ENCODE results near the gene NAPSA.

The NAPSA gene

DNA sequence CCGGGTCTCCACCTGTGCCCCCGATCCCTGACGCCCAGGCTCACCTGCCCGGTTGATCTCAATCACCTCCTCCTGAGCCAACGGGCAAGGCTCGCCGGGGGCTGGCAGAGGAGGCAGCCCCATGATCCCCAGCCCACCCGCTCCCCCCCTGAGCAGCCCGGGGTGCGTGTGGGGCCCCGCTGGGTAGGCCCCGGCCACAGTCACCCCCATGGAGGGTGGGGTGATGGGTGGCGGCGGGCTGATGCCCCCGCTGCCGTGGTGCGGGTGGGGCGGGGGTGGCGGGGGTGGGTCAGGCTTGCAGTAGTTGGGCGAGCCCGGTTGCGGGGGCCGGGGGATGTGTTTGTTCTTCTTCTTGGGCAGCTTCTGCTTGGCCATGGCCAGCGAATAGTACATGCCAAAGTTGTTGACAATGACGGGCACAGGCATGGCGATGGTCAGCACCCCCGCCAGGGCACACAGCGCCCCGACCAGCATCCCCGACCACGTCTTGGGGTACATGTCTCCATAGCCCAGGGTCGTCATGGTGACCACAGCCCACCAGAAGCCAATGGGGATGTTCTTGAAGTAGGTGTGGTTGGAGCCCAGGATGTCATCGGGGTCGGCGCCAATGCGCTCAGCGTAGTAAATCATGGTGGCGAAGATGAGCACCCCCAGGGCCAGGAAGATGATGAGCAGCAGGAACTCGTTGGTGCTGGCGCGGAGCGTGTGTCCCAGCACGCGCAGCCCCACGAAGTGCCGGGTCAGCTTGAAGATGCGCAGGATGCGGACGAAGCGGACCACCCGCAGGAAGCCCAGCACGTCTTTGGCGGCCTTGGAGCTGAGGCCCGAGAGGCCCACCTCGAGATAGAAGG lies 42.3 kb downstream of the NAPSA start:
- FAIRE-seq (no peak), DNase-seq (ENCODE audit: extremely low spot score, insufficient read length, low read depth) (no peak)

DNA sequence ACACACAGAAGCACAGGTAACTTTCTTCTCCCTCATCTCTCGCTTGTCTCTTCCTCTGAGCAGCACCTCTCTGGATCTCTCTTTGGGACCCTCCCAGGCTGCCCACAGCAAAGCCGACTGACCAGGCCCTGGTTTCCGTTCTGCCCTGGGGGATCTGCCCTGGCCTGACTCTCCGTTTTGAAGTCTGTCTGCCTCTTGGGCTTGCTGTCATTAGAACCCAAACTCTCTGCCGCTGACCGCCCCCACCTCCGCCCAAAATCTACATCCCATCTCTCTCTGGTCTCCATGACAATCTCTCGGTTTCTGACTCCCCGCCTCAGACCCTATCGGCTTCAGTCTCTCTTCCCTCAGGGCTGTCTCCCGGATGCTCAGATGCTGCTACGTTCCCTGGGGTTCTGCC lies 43.2 kb downstream of the NAPSA start:
- FAIRE-seq, result no peak
- DNase-seq (ENCODE audit: extremely low spot score, insufficient read length, low read depth), result no peak

DNA sequence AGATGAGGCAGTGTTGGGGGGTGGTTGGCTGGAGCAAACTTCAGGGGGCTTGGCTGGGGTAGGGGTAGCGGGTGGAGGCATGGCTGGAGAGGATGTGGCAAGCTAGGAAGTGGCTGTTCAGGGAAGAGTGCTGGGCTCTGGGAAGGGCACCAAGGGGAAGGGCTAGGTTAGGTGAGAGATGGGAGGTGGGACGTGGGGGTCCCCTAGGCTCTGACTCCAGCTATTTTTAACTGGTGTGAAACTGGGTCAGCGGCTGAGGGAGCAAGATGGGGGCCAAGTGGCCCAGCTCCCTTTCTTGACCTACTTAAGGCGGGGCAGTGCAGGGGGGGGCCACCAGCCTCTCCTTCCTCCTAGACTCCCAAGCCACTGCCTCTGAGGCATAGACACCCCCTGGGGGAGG lies 43.6 kb downstream of the NAPSA start:
- no peak for FAIRE-seq
- DNase-seq (ENCODE audit: extremely low spot score, insufficient read length, low read depth), result no peak

GRCh38 chr19:50320596-50320995 lies 44.8 kb downstream of the NAPSA start:
- no peak for FAIRE-seq
- DNase-seq (ENCODE audit: extremely low spot score, insufficient read length, low read depth), result no peak

- DNase-seq (ENCODE audit: extremely low spot score, insufficient read length, low read depth) (no peak), FAIRE-seq (no peak)
These were observed 45.4 kb downstream of the NAPSA start for GRCh38 chr19:50320051-50320450.

GRCh38 chr19:50319156-50319555 lies 46.3 kb downstream of the NAPSA start:
- DNase-seq (ENCODE audit: extremely low spot score, insufficient read length, low read depth), result no peak
- FAIRE-seq, result no peak

- FAIRE-seq (no peak), DNase-seq (ENCODE audit: extremely low spot score, insufficient read length, low read depth) (no peak)
These were observed 47.0 kb downstream of the NAPSA start for GRCh38 chr19:50318438-50318837.

- FAIRE-seq (no peak), DNase-seq (ENCODE audit: extremely low spot score, insufficient read length, low read depth) (no peak)
These were observed 48.3 kb downstream of the NAPSA start for GRCh38 chr19:50317115-50317514.

DNA sequence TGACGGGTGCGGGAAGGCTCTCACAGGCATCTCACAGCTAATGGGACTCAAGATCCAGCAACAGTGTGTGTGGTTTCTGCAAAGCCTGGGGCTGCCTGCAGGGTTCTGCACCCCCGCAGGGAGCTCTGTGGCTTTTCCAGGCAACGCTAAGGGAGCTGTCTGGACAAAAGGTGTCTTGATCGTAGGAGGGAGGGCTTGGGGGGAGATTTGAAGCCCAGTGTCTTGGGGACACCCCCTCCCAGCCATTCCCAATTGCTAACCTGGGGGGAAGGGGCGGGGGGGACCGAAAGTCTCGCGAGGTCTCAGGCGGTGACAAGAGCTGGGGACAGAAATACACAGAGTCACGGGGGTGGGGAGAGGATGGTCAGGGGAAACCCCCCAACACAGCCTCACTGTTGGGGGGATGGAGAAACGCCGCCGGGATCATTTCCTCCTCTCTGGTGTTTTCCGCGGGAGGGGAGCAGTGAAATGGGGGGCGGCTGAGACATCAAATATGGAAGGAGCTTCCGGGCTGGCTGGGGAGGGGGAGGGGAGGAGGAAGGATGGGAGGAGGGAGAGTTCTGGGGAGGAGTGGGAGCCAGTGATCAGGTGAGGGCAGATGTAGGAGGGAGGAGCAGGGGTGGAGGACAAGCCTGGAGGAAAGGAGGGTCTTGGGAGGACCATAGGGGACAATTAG lies 49.5 kb downstream of the NAPSA start:
- FAIRE-seq, result no peak
- DNase-seq (ENCODE audit: extremely low spot score, insufficient read length, low read depth), result no peak

- FAIRE-seq (no peak), DNase-seq (ENCODE audit: extremely low spot score, insufficient read length, low read depth) (no peak)
These were observed 50.4 kb downstream of the NAPSA start for GRCh38 chr19:50314724-50315708.

DNA sequence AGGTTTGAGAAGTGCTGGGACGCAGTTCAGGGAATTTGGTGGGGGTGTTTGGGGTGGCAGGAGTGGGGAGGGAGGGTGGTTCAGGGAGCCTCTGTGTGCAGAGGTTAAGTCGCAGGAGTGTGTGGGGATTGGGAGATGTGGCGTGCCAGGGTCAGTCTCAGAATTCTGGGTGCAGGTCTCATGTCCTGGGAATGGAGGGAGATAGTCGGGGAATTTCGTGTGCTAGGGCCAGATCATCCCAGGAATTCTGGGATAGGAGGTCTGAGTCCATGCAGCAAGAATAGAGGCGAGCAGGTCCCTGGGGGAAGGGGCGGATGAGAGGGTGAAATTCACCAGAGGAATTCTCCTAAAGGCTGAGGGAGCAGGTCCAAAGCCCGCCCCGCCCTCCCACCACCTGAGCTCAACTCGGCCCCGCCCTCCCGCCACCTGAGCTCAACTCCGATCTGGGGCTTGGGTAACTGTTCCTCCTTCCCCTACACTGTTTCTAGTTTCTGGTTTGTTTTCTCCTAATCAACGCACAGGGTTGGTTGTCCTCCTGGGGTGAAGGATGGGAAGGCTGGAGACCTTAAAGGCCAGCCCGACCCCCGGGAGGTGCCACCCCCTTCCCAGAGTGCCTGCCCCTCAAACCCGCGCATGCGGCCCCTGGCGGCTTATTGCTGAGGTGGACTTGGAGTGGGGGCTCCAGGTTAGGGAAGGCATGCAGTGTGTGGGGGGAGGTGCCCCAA lies 51.5 kb downstream of the NAPSA start:
- no peak for FAIRE-seq
- DNase-seq (ENCODE audit: extremely low spot score, insufficient read length, low read depth), result no peak

DNA sequence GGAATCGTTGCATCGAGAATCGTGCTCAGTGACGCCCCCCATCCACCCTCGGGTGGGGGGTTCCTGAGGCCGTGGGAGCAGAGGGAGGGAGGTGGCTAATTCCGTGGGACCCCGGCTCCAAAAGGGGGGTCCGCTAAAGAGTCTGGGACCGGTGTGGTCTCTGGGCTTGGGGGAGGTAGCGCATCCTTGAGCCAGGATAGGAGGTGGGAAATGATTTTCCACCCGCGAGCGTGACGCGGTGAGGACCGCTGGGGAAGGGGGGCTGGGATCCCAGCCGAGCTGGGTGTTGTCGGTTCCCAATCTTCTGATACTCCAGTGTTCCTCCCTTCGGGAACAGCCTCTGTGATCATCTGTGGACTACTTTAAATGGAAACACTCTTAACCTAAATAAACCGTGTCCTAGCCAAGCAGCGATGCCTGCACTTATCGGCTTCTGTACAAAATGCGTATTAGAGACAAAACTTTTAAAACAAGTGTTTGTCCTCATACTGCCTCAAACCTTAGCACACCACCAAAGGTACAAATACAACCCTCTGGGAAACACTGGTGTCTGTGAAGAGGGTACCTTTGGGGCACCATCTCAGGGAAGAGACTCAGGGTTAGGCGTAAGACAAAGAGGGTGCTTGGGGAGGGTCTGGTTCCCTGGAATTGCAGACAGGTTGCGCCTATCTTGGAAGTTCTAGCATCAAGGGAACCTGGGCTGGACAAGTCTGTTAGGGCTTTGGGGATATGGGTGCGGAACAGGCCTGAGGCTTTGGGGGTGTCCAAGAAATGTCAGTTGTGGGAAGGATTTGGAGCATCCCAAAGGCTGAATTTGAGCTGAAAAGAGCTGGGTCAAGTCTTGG lies 52.2 kb downstream of the NAPSA start:
- no peak for FAIRE-seq

GRCh38 chr19:50311723-50312635 lies 53.5 kb downstream of the NAPSA start:
- no peak for DNase-seq (ENCODE audit: extremely low spot score, insufficient read length, low read depth)
- FAIRE-seq, result no peak

More for the DNA sequence above, 52.2 kb downstream of the NAPSA start:
- no peak for DNase-seq (ENCODE audit: extremely low spot score, insufficient read length, low read depth)

DNA sequence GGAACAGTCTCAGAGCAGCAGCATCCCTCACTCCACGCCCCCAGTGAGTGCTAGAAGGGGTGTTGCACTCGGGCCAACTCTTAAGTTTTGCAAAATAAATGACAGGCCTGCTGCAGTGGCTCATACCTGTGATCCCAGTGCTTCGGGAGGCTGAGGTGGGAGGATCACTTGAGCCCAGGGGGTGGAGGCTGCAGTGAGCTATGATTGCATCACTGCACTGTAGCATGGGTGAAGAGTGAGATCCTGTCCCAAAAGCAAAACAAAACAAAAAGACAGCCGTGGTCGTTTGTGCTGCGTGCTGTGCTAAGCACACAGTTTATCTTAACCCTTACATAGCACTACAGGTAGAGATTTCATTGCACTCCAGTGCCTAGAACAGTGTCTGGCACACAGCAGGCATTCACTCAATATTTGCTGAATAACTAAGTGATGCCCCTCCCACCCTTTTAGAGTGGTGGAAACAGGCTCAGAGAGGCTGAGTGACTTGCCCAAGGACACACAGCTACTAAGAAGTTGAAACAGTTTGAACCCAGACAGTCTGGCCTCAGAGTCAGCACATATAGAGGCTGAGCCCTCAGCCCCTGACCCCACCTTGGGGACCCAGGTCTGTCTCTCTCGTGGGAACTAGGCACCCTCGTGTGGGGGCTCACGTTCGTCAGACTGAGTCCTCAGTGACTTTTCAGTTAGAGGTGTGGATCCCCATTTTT lies 54.5 kb downstream of the NAPSA start:
- FAIRE-seq, result no peak
- DNase-seq (ENCODE audit: extremely low spot score, insufficient read length, low read depth), result no peak

GRCh38 chr19:50309396-50310125 lies 55.9 kb downstream of the NAPSA start:
- DNase-seq (ENCODE audit: extremely low spot score, insufficient read length, low read depth), result no peak
- no peak for FAIRE-seq

- no peak for DNase-seq (ENCODE audit: extremely low spot score, insufficient read length, low read depth)
- no peak for FAIRE-seq
These were observed 56.4 kb downstream of the NAPSA start for GRCh38 chr19:50308991-50309390.

All from GM18507 (cell line).